Colonic mucosa (tissue), 4 donors: ENCODE data around the gene ARHGAP22. TPM values are rescaled to one million over a fixed set of nuclear protein-coding genes. Genes with fewer than 3 reads are reported as not detected.

ENCODE experiments used
- DNase-seq: peaks from one replicate; pipeline ENCODE4 v3.0.0-alpha.2; 2020
- H3K27ac ChIP-seq: fragments of 200-600 bp; one replicate; pipeline ENCODE4 v1.8.0; 2021
- H3K27me3 ChIP-seq: fragments of 200-600 bp; one replicate; pipeline ENCODE4 v1.8.0; 2021
- H3K36me3 ChIP-seq: fragments of 200-600 bp; one replicate; pipeline ENCODE4 v1.8.0; 2021
- H3K4me1 ChIP-seq: fragments of 200-600 bp; one replicate; pipeline ENCODE4 v1.8.0; 2021; ENCODE audit warnings: mild to moderate bottlenecking
- H3K4me3 ChIP-seq: fragments of 200-600 bp; one replicate; pipeline ENCODE4 v1.8.0; 2021
- H3K9ac ChIP-seq, 2 donors: one replicate each; pipeline ENCODE4 v1.7.0; 2013; ENCODE audit warnings: control low read depth in 2 of 2, low read depth in 2 of 2, low read length in 2 of 2
- H3K9me3 ChIP-seq: fragments of 200-600 bp; one replicate; pipeline ENCODE4 v1.8.0; 2021
- CTCF ChIP-seq: fragments of 200-600 bp; IDR thresholded peaks from one replicate; pipeline ENCODE4 v1.8.0; 2022; ENCODE audit warnings: antibody characterized with exemption, mild to moderate bottlenecking
- intact Hi-C: fragments of 100-400 bp; cut with DNase I; formaldehyde crosslinking; loops from one replicate; pipeline ENCODE4 v1.14.1; 2022
- total RNA-seq, 2 donors: library from RNA; stranded (reverse); fragmentation: NEBNext Ultra II Directional in 1 of 2; extraction: Animal tissue kit (Norgen Biotek cat#: 25700) in 1 of 2; gene quantifications; one replicate each; pipeline ENCODE4 v1.2.1, GENCODE V29; 2021
- donor health status: healthy.
- donor health status: DM: no; HTN: no; CAD: no.
- donor health status: DM: no; HTN: no; CAD: no.

The ARHGAP22 gene
- total RNA-seq, 2 donors from 2014 or later = 0.86 to 1.6 TPM

GRCh38 chr10:48400850-48401220 lies 204.0 kb downstream of the ARHGAP22 start:
- Histone ChIP-seq H3K9ac (no peak overlapping the region), H3K9me3 (no peaks in the 10 kb centered on the region), H3K4me1 (no peaks in the 10 kb centered on the region), H3K27me3 (no peaks in the 10 kb centered on the region), H3K4me3 (no peak overlapping the region), H3K27ac (no peak overlapping the region), H3K36me3 (no peaks in the 10 kb centered on the region)
- intact Hi-C loops = no loop called here
- no peak for TF ChIP-seq CTCF
- DNase-seq = no peak

- H3K27ac ChIP-seq = no peak overlapping the region
- no peak for DNase-seq
- H3K36me3 ChIP-seq = no peaks in the 10 kb centered on the region
- H3K27me3 ChIP-seq = no peaks in the 10 kb centered on the region
- no peaks in the 10 kb centered on the region for H3K4me1 ChIP-seq
- H3K4me3 ChIP-seq = no peak overlapping the region
- no peak for TF ChIP-seq CTCF
- no peak overlapping the region for H3K9ac ChIP-seq
- intact Hi-C loops = no loop called here
- H3K9me3 ChIP-seq = no peaks in the 10 kb centered on the region
Measured at GRCh38 chr10:48400129-48400849, 204.6 kb downstream of the ARHGAP22 start.

- H3K4me3 ChIP-seq = no peak overlapping the region
- H3K27ac ChIP-seq = no peak overlapping the region
- H3K4me1 ChIP-seq = no peaks in the 10 kb centered on the region
- no peak overlapping the region for H3K9ac ChIP-seq
- intact Hi-C loops = no loop called here
- no peaks in the 10 kb centered on the region for H3K27me3 ChIP-seq
- no peaks in the 10 kb centered on the region for H3K9me3 ChIP-seq
- H3K36me3 ChIP-seq = no peaks in the 10 kb centered on the region
- no peak for DNase-seq
- TF ChIP-seq CTCF = no peak
Measured at GRCh38 chr10:48399551-48399950, 205.3 kb downstream of the ARHGAP22 start.

- TF ChIP-seq CTCF = no peak
- Histone ChIP-seq H3K9ac (no peak overlapping the region), H3K9me3 (no peaks in the 10 kb centered on the region), H3K4me1 (no peaks in the 10 kb centered on the region), H3K27ac (no peak overlapping the region), H3K27me3 (no peaks in the 10 kb centered on the region), H3K36me3 (no peaks in the 10 kb centered on the region), H3K4me3 (no peak overlapping the region)
- DNase-seq = no peak
- intact Hi-C loops = no loop called here
Measured at GRCh38 chr10:48399056-48399541, 205.8 kb downstream of the ARHGAP22 start.

- no peak overlapping the region for H3K27ac ChIP-seq
- H3K9me3 ChIP-seq = no peaks in the 10 kb centered on the region
- no peak for DNase-seq
- no peaks in the 10 kb centered on the region for H3K36me3 ChIP-seq
- no peak overlapping the region for H3K9ac ChIP-seq
- intact Hi-C loops = no loop called here
- no peaks in the 10 kb centered on the region for H3K27me3 ChIP-seq
- no peak for TF ChIP-seq CTCF
- H3K4me1 ChIP-seq = no peaks in the 10 kb centered on the region
- no peak overlapping the region for H3K4me3 ChIP-seq
Measured at GRCh38 chr10:48398261-48398660, 206.6 kb downstream of the ARHGAP22 start.

Other genes with a start within 250 kb of the ARHGAP22 start
- 1 to 10 TPM; 1.5 to 1.6 TPM for gene WDFY4, start 79.8 kb upstream of the ARHGAP22 start, total RNA-seq